HG03097 (cell line): Measurements from ENCODE around the gene PRKN.

Experiments
- ATAC-seq: cut with Tn5 transposase; IDR thresholded peaks from one replicate; pipeline ENCODE4 v1.9.1; 2021; ENCODE audit not compliant: unreplicated experiment, low FRiP score

PRKN gene

GRCh38 chr6:162343198-162343935 is 384.2 kb downstream of the PRKN start:
- no peak for ATAC-seq

GRCh38 chr6:162337412-162337811 is 390.2 kb downstream of the PRKN start:
- no peak for ATAC-seq

- ATAC-seq: no peak
These were observed 391.2 kb downstream of the PRKN start for GRCh38 chr6:162336359-162336758.

- ATAC-seq: no peak
These were observed 395.2 kb downstream of the PRKN start for GRCh38 chr6:162332365-162332764.

- ATAC-seq: no peak
These were observed 395.7 kb downstream of the PRKN start for GRCh38 chr6:162331911-162332310.

GRCh38 chr6:162325826-162326225 is 401.7 kb downstream of the PRKN start:
- ATAC-seq: no peak

- ATAC-seq: no peak
These were observed 402.5 kb downstream of the PRKN start for GRCh38 chr6:162325051-162325450.

- ATAC-seq: no peak
These were observed 412.3 kb downstream of the PRKN start for GRCh38 chr6:162315291-162315690.

- no peak for ATAC-seq
These were observed 413.5 kb downstream of the PRKN start for GRCh38 chr6:162313922-162314660.

GRCh38 chr6:162307865-162308264 is 419.7 kb downstream of the PRKN start:
- no peak for ATAC-seq

- ATAC-seq: no peak
These were observed 420.9 kb downstream of the PRKN start for GRCh38 chr6:162306616-162307015.

GRCh38 chr6:162301128-162301527 is 426.4 kb downstream of the PRKN start:
- no peak for ATAC-seq

- no peak for ATAC-seq
These were observed 433.5 kb downstream of the PRKN start for GRCh38 chr6:162294029-162294428.

GRCh38 chr6:162292915-162293314 is 434.7 kb downstream of the PRKN start:
- no peak for ATAC-seq

GRCh38 chr6:162290846-162291465 is 436.6 kb downstream of the PRKN start:
- no peak for ATAC-seq

GRCh38 chr6:162289972-162290371 is 437.6 kb downstream of the PRKN start:
- ATAC-seq: no peak

GRCh38 chr6:162273986-162274385 is 453.6 kb downstream of the PRKN start:
- no peak for ATAC-seq

- ATAC-seq: no peak
These were observed 455.6 kb downstream of the PRKN start for GRCh38 chr6:162271922-162272321.

GRCh38 chr6:162270966-162271365 is 456.6 kb downstream of the PRKN start:
- ATAC-seq: no peak

GRCh38 chr6:162267641-162268040 is 459.9 kb downstream of the PRKN start:
- ATAC-seq: no peak

GRCh38 chr6:162267126-162267525 is 460.4 kb downstream of the PRKN start:
- ATAC-seq: no peak

- ATAC-seq: no peak
These were observed 463.0 kb downstream of the PRKN start for GRCh38 chr6:162264581-162264980.
